ENCODE results near the gene MED10.

Gene MED10

GRCh38 chr5:6328173-6328572 lies 50.2 kb downstream of the MED10 start:
- no peak overlapping the region for H3K4me3 ChIP-seq (replicated peaks in 1 of 2; ENCODE audit: low read depth in 2 of 2, low read length in 2 of 2)
- TF ChIP-seq, protein P1, sequence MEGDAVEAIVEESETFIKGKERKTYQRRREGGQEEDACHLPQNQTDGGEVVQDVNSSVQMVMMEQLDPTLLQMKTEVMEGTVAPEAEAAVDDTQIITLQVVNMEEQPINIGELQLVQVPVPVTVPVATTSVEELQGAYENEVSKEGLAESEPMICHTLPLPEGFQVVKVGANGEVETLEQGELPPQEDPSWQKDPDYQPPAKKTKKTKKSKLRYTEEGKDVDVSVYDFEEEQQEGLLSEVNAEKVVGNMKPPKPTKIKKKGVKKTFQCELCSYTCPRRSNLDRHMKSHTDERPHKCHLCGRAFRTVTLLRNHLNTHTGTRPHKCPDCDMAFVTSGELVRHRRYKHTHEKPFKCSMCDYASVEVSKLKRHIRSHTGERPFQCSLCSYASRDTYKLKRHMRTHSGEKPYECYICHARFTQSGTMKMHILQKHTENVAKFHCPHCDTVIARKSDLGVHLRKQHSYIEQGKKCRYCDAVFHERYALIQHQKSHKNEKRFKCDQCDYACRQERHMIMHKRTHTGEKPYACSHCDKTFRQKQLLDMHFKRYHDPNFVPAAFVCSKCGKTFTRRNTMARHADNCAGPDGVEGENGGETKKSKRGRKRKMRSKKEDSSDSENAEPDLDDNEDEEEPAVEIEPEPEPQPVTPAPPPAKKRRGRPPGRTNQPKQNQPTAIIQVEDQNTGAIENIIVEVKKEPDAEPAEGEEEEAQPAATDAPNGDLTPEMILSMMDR (IDR thresholded peaks at IDR 0.05; ENCODE audit: low read depth, low read length) = no peak
- DNase-seq (ENCODE audit: low read depth in 2 of 2) = peak; percentile 3 to 30

GRCh38 chr5:6326776-6327175 lies 51.6 kb downstream of the MED10 start:
- TF ChIP-seq, protein P1 (IDR thresholded peaks at IDR 0.05; ENCODE audit: low read depth, low read length) = no peak
- DNase-seq (ENCODE audit: low read depth in 2 of 2) = no peak
- no peak overlapping the region for H3K4me3 ChIP-seq (replicated peaks in 1 of 2; ENCODE audit: low read depth in 2 of 2, low read length in 2 of 2)

DNA sequence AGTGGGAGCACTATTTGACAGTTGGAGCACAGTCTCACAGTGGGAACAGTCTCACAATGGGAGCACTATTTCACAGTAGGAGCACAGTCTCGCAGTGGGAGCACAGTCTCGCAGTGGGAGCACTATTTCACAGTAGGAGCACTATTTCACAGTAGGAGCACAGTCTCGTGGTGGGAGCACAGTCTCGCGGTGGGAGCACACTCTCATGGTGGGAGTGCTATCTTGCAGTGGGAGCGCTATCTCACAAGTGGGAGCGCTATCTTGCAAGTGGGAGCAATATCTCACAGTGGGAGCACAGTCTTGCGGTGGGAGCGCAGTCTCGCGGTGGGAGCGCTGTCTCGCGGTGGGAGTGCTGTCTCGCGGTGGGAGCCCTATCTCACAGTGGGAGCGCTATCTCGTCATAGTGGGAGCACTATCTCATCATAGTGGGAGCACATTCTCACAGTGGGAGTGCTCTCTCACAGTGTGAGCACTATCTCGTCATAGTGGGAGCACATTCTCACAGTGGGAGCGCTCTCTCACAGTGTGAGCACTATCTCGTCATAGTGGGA lies 56.1 kb downstream of the MED10 start:
- TF ChIP-seq, protein P1 (IDR thresholded peaks at IDR 0.05; ENCODE audit: low read depth, low read length) = no peak
- DNase-seq (ENCODE audit: low read depth in 2 of 2) = no peak
- H3K4me3 ChIP-seq (replicated peaks in 1 of 2; ENCODE audit: low read depth in 2 of 2, low read length in 2 of 2) = no peak overlapping the region
